NB4 (cell line): ENCODE data around the gene ANTXR1.

ENCODE experiments used
- DNase-seq: peaks from one replicate; pipeline ENCODE4 v3.0.0; 2010; ENCODE audit warnings: low read depth
- H3K4me3 ChIP-seq: one replicate; pipeline ENCODE4 v1.5.1; 2011; ENCODE audit warnings: mild to moderate bottlenecking, low read depth, low read length, moderate library complexity
- MYC ChIP-seq: IDR thresholded peaks from 2 replicates; pipeline ENCODE4 v1.6.1; 2011; ENCODE audit warnings: low read depth, low read length
- POLR2A ChIP-seq: IDR thresholded peaks from 2 replicates; pipeline ENCODE4 v1.6.1; 2011; ENCODE audit warnings: mild to moderate bottlenecking; ENCODE audit not compliant: insufficient read length; ENCODE audit errors: extremely low read depth
- TF ChIP-seq, protein P1 (sequence below): IDR thresholded peaks from one replicate; pipeline ENCODE4 v1.5.1; 2012; ENCODE audit warnings: low read depth, low read length
- TF ChIP-seq, protein P2 (sequence below): IDR thresholded peaks from 2 replicates; pipeline ENCODE4 v1.6.1; 2011; ENCODE audit warnings: low read depth, low read length

ANTXR1 gene

DNA sequence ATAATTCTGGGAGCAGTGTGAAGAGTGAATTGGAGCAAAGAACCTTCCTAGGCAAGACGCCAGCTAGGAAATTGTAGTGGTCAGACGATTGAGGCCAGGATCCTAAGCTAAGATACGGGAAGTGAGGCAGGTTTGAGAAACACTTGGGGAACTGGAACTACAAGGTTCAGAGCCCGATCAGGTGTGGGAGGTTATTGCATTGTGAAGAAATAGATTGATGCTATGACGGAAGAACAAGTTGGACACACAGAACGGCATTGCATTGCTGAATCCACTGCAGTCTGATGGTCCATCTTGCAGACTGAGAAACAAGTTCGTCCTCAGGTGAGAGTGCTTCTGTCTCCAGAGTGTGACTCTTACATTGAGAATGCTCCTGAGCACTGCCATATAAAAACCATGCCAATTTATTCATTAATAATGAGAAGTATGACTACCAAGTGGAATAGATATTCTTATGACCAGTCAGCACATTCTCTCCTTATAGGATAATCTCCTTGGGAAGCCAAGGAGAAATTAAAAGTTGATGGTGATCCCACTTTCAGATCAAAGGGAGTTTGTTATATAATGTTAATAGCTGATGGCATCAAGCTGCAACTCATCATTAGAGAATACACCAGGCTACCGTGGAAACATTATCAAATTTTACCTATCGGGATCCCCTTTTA lies 30.9 kb downstream of the ANTXR1 start:
- TF ChIP-seq MYC (no peak), POLR2A (no peak)
- TF ChIP-seq, protein P1, sequence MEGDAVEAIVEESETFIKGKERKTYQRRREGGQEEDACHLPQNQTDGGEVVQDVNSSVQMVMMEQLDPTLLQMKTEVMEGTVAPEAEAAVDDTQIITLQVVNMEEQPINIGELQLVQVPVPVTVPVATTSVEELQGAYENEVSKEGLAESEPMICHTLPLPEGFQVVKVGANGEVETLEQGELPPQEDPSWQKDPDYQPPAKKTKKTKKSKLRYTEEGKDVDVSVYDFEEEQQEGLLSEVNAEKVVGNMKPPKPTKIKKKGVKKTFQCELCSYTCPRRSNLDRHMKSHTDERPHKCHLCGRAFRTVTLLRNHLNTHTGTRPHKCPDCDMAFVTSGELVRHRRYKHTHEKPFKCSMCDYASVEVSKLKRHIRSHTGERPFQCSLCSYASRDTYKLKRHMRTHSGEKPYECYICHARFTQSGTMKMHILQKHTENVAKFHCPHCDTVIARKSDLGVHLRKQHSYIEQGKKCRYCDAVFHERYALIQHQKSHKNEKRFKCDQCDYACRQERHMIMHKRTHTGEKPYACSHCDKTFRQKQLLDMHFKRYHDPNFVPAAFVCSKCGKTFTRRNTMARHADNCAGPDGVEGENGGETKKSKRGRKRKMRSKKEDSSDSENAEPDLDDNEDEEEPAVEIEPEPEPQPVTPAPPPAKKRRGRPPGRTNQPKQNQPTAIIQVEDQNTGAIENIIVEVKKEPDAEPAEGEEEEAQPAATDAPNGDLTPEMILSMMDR: no peak
- TF ChIP-seq, protein P2, sequence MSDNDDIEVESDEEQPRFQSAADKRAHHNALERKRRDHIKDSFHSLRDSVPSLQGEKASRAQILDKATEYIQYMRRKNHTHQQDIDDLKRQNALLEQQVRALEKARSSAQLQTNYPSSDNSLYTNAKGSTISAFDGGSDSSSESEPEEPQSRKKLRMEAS: no peak

DNA sequence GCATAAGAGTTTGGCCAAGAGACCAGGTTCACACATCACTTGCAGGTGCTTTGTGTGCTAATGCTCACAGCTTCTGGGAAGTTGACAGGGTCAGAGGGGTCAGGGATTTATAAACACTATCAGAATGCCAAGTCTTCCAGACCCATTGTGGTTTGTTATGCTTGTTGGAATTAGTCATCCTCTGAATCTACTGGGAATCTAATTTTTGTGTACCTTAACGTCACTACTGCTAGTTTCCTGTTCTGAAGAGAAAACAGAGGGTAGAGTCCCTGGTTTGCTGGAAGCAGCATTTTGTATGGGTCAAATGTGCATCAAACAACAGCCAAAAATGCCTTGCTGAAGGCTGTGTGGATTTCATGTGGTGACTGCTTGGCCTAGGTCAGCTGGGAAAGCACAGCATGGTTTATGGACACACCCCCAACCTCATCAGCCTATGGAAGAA lies 33.3 kb downstream of the ANTXR1 start:
- TF ChIP-seq MYC (no peak), POLR2A (no peak)
- TF ChIP-seq, protein P1: no peak
- TF ChIP-seq, protein P2: no peak
- no peak for DNase-seq
- no peak overlapping the region for H3K4me3 ChIP-seq

More for the DNA sequence above, 30.9 kb downstream of the ANTXR1 start:
- H3K4me3 ChIP-seq: no peak overlapping the region
- DNase-seq: no peak

DNA sequence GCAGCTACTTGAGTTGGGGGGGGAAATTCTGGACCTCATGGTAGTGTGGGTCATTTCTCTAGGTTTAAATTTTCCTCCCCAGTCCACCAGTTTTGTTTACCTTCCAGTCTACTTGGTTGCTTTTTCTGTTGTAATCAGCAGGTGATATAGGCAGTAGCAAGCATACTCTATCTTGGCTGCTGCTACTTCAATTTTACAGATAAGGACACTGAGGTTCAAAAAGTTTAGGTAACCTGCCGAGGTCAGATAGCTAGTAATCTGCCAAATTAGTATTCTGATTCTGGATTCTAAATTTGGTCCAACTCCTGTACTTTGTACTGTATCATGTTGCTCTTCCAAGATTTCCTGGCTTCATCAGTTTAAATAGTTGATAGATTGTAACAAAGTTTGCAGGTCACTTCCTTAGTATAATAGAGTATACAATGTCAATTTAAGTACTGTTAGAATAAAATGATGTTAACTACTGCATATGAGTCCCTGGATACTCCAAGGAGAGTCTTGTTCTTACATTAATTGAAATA lies 34.7 kb downstream of the ANTXR1 start:
- no peak for DNase-seq
- TF ChIP-seq POLR2A: no peak
- TF ChIP-seq, protein P2: no peak
- TF ChIP-seq, protein P1: no peak
- no peak for TF ChIP-seq MYC
- H3K4me3 ChIP-seq: no peak overlapping the region

DNA sequence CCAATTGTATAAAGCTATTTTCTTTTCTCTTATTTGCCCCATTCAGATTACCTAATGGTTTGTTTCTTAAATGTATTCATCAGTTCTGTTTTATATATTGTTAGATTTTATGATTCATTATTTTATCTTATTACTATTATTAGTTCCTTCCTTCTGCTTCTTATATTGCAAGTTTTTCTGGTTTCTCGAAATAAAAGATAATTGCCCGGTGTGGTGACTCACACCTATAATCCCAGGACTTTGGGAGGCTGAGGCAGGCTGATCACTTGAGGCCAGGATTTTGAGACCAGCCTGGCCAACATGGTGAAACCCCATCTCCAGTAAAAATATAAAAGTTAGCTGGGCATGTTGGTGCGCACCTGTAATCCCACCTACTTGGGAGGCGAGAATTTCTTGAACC lies 37.8 kb downstream of the ANTXR1 start:
- TF ChIP-seq, protein P1: no peak
- TF ChIP-seq, protein P2: no peak
- TF ChIP-seq POLR2A (no peak), MYC (no peak)
- no peak overlapping the region for H3K4me3 ChIP-seq
- DNase-seq: no peak

DNA sequence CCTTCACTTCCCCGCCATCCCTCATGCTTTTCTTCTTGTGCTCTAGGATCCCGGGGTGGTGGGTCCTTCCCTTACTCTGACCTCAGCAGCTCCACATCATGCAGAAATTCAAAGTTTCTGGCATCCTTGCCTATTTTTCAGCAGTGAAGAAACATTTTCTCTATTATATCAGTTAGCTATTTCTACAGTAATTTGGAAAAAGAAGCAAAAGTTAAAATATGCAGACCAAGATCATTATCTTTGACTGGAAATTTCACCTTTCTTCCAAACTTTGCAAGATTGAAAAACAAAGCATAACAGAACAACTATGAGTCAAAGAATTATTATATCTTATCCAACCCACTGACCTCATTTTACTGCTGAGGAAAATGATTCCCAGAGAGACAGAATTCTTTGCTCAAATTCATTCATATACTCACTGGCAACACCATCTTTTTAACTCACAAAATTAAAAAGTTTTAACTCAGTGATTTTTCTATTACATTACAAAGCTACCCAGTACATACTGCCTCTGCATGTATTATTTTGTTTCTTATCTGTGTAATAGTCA lies 40.5 kb downstream of the ANTXR1 start:
- H3K4me3 ChIP-seq: no peak overlapping the region
- DNase-seq: no peak
- no peak for TF ChIP-seq MYC
- TF ChIP-seq, protein P1: no peak
- TF ChIP-seq, protein P2: no peak
